GM19035 (cell line): ENCODE data around the gene FAM3C.

Source experiments
- ATAC-seq: cut with Tn5 transposase; IDR thresholded peaks from one replicate; pipeline ENCODE4 v1.9.1; 2021; ENCODE audit not compliant: unreplicated experiment

The FAM3C gene

GRCh38 chr7:121383235-121383910 lies 12.7 kb downstream of the FAM3C start:
- no peak for ATAC-seq

GRCh38 chr7:121382473-121382872 lies 13.6 kb downstream of the FAM3C start:
- no peak for ATAC-seq

- no peak for ATAC-seq
These were observed 16.2 kb downstream of the FAM3C start for GRCh38 chr7:121379930-121380329.

GRCh38 chr7:121376979-121377378 lies 19.1 kb downstream of the FAM3C start:
- ATAC-seq = no peak

- ATAC-seq = no peak
These were observed 22.9 kb downstream of the FAM3C start for GRCh38 chr7:121373177-121373576.

- peak; percentile 87 for ATAC-seq
These were observed 23.6 kb downstream of the FAM3C start for GRCh38 chr7:121372376-121373010.

GRCh38 chr7:121371883-121372282 lies 24.2 kb downstream of the FAM3C start:
- no peak for ATAC-seq

GRCh38 chr7:121371367-121371766 lies 24.7 kb downstream of the FAM3C start:
- ATAC-seq = no peak

- ATAC-seq = peak; percentile 31
These were observed 26.6 kb downstream of the FAM3C start for GRCh38 chr7:121369462-121369861.

GRCh38 chr7:121366852-121367431 lies 29.2 kb downstream of the FAM3C start:
- no peak for ATAC-seq

GRCh38 chr7:121360564-121360963 lies 35.5 kb downstream of the FAM3C start:
- ATAC-seq = no peak

- no peak for ATAC-seq
These were observed 40.5 kb downstream of the FAM3C start for GRCh38 chr7:121355574-121355973.

- ATAC-seq = no peak
These were observed 43.8 kb downstream of the FAM3C start for GRCh38 chr7:121352323-121352722.

GRCh38 chr7:121351682-121352081 lies 44.4 kb downstream of the FAM3C start:
- ATAC-seq = no peak

- ATAC-seq = no peak
These were observed 51.6 kb downstream of the FAM3C start for GRCh38 chr7:121344497-121344896.

GRCh38 chr7:121344093-121344492 lies 52.0 kb downstream of the FAM3C start:
- no peak for ATAC-seq

GRCh38 chr7:121343302-121343701 lies 52.8 kb downstream of the FAM3C start:
- no peak for ATAC-seq

- no peak for ATAC-seq
These were observed 53.5 kb downstream of the FAM3C start for GRCh38 chr7:121342631-121343030.

GRCh38 chr7:121341933-121342332 lies 54.2 kb downstream of the FAM3C start:
- no peak for ATAC-seq

GRCh38 chr7:121339082-121339481 lies 57.0 kb downstream of the FAM3C start:
- no peak for ATAC-seq

GRCh38 chr7:121337398-121337797 lies 58.7 kb downstream of the FAM3C start:
- no peak for ATAC-seq

GRCh38 chr7:121336579-121336978 lies 59.5 kb downstream of the FAM3C start:
- no peak for ATAC-seq
